Mucosa of gallbladder (tissue), 1 donor: Measurements from ENCODE around the gene GPR153. TPM values are rescaled to one million over a fixed set of nuclear protein-coding genes. Genes with fewer than 3 reads are reported as not detected.
A peak's percentile ranks its signal among the peaks of the same experiment; 100 is the strongest.

Experiments used
- DNase-seq: peaks from one replicate; pipeline ENCODE4 v3.0.0-alpha.2; 2020; ENCODE audit warnings: low spot score
- total RNA-seq: library from RNA; stranded (reverse); gene quantifications from one replicate; pipeline ENCODE4 v1.2.1, GENCODE V29; 2021
- donor health status: DM: no; HTN: no; CAD: no.

Gene GPR153
- total RNA-seq, 1 donor from 2014 or later, result 14.8 TPM

DNA sequence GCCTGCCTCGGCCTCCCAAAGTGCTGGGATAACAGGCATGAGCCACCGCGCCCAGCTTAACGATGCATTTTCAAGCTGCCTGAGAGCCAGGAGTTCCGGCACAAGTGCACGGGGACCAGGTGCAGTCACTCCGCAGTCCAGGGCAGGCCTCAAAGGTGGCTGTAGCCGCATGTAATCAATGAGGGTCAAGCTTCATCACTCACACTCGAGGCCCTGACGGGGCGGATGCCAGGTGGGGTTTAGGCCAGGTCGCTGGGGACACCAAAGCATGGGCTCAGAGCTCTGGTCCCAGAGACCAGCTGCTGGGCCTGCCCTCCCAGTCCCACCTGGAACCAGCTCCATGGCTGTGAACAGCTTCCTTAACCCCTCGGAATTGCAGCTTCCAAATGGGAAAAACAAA lies 26.1 kb upstream of the GPR153 start:
- DNase-seq, result no peak

DNA sequence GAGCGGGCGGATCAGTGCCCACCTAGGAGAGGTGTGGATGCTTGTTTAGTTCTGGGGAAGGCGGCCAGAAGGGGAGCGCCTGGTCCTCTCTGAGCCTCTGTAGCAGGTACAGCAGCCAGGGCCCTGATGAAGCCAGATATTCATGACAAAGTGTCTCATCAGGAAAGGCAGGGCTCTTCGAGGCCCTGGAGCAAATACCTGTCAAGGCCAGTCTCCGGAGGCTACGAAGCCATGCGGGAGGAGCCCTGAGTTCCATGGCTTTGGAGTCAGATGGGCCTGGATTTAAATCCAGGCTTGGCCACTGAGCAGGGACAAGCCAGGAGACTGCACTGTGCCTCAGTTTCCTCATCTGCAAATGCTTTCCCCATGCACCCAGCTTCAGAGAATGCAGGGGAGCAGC lies 25.4 kb upstream of the GPR153 start:
- DNase-seq, result no peak

DNA sequence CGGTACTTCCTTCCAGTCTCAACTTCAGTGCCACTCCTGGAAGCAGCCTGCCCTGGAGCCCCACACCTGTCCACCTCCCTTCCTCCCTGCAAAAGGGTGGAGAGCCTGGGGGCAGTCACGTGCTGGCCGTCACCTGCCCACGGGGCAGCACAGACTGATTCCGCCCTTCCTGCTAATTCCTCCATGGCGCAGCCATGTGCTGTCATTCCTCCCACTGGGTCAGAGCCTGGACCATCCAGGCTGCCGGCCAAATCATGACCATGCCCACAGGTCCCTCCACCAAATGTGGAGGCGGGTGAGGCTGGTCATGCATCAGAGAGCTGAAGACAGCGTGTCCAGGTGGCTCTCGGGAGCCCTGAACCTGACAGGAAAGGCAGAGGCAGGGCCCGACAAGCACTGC lies 24.4 kb upstream of the GPR153 start:
- DNase-seq, result no peak

DNA sequence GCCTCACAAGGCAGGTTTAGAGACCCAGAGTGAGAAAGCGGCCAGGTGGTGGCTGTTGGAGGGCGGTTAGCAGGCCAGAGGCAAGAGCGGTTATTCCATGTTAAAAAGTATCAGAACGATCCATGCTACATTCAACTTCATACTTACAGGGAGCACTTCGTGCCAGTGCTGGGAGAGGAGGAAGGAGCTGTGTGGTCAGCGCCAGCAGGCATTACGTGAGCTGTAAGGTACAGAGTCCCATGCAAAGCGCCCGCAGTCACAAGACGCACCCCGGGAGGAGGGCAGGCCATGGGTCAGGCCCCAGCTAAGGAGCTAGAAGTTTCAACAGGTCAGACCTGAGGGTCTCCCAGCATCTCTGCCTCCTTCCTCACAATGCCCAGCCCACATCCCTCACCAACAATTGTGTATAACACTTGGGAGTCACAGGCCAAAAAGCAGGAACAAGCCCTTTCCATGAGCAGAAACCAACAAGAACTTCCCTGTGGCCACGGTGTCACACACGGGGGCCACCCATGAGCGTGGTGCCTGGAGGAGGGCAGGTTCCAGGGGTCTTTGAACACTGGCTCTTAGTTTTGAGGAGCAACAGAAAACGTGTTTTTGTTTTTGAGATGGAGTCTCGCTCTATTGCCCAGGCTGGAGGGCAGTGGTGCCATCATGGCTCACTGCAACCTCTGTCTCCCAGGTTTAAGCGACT lies 21.8 kb upstream of the GPR153 start:
- no peak for DNase-seq

DNA sequence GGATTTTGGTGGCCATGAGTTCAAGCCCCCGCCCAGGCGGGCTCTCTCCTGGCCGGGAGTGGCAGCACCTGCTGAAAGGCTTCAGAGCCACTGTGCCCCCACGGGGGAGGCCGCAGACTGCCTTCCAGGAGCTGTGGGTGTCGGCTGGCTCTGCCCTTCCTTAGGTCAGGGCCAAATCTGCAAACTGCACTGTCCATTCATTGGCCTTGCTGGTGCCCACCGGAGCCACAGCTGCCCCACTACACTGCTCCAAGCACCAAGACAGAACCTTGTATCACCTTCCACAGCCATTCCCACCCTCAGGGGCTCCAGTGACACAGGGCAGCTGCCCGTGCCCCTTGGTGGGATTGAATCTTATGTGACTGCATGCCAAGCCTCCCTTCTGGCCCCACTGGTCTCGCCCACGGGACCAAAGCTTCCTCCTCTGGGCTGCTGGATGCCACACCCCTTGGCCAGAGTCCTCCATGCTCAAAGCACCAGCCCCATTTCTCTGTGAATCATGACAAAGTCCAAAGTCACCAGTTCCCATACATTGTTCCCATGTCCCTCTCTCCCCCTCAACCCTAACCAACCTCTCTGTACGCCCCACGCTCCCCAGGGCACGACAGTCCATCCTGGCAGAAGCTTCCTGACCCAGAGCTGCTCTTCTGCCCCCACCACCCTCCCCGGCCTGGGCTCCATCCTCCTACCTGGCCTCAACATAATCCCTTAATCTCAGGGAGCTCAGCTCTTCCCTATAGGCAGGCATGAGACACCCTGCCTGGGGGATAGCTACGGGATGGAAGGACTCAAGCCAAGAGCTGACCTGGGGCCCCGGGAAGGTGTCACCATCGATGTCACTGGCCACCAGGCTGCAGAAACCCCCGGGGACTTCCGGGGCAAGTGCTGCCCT lies 20.9 kb upstream of the GPR153 start:
- no peak for DNase-seq

DNA sequence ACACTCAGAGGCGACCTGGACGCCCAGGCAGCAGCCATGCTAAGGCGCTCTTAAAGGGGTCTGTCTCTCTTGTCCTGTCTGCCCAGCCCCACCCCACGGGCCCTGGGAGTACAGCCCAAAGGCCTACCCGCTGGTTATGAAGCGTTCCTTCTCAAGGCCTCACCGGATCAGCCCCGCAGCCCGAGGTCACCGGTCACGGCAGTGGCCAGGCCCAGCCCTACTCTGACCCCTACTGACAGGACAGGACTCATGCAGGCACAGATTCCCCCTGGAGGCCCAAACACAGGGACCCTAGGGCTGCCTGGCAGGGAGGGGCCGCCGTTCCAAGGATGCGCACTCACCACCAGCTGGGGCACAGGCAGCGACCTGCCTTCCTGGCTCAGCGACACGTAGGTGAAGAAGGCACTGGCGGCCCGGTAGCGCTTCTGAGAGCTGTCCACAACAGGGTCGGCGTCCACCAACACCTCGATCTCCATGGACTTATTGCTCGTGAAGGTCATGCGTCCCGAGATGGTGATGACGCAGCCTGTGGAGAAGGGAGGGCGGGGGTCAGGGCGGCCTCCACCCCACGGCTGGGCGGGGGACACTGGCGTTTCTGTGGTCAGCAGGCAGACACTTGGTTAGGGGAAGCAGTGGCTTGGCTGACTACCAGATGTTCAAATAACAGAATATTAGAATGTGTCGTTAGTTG lies 20.0 kb upstream of the GPR153 start:
- DNase-seq, result peak; percentile 28

DNA sequence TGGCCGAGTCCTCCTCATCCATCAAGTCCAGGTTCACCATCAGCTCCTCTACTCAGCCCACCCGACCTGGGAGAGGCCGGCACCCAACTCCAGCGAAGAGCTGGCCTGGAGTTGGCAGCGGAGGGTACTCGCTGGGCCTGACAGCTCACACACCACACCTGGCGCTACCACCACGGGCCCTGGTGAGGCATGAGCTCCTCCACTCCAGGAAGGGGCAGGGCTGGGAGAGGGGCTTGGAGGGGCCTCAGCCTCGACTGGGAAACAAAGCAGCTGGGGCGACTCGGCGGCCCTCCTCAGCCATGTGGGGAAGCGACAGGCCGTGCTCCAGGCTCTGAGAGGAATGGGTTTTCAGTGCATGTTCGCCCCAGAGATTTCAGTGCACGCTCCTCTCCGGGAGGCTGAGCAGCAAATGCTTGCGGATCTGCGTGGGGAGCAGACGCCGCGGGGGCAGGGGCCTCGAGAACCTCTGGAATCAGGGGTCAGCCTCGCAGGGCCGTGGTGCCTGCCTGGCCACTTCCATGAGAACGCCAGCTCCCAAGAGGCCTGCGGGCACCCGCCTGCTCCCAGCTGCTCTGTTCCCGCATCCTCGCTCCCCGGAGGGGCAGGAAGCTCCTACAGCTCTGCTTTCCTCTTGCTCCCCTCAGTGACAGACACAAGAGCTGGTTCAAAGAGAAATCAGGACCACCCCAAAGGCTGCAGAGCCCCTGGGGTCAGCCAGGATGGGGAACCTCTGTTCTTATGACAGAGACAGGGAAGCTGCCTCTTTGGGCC lies 18.9 kb upstream of the GPR153 start:
- DNase-seq, result no peak

DNA sequence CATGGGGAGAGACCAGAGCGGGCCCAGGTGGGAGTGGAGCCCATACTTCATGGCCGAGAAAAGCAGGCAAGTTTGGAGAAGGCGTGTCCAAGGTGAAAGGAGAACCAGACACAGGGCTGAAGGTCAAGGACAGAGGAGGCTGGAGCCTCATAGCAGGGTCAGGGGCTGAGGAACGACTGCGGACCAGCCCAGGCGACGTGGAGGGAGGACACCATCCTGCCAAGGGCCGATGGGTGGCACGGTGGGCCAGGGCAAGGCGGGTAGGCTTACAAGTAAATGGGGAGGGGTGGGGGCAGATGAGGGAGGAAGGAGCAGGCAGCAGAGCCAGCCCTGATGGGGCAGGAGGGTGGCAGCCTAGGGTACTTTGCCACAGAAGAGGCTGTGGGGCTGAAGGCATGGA lies 18.2 kb upstream of the GPR153 start:
- DNase-seq, result no peak

DNA sequence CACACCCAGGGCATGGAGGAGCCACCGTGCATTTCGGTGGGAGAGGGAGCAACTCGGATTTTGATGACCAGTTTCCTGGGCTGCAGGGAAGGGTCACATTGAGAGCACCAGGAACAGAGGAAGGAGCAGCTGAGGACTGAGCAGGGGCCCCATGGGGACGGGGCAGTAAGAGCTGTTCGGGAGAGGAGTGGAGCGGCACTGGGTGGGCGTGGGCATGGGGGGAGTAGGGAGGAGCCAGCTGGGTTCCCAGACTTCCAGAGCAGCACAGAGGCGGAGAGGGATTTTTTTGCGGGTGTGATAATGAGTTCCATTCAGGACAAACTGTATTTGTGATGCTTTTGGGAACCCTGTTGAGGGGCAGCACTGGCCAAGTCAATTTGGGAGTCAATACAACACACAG lies 17.4 kb upstream of the GPR153 start:
- DNase-seq, result no peak

DNA sequence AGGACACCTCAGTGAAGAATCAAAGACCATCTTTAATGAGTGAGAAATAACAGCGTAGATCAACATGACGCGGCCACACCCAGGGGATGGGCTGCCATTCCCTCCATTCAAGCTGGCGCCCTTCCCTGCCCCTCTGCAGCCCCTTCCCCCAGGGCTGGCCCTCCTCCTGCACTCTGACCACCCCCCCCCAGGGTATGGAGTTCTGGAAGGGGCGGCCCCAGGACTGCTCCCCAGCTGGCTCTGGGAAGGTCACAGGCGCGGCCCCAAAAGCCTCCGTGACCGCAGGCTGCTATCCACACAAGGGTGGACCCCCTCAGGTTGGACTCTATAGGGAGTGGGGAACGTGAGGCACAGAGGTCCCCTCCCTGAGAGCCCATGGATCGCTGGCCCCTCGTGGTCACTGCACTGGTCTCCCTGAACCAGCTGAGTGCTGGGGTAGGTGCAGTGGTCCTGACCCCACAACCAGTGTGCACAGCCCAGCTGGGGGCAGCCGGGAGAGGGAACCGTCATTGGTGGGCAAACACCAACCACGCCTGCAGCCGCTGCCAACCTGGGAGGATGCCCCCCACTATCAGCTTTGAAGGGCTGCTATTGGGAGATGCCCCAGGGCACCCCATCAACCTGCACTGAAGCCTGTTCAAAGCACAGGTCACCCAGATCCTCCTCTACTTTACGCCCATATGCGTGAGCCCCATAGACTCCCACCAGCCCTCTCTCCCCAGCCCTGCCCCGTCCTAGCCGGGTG lies 16.1 kb upstream of the GPR153 start:
- DNase-seq, result no peak

DNA sequence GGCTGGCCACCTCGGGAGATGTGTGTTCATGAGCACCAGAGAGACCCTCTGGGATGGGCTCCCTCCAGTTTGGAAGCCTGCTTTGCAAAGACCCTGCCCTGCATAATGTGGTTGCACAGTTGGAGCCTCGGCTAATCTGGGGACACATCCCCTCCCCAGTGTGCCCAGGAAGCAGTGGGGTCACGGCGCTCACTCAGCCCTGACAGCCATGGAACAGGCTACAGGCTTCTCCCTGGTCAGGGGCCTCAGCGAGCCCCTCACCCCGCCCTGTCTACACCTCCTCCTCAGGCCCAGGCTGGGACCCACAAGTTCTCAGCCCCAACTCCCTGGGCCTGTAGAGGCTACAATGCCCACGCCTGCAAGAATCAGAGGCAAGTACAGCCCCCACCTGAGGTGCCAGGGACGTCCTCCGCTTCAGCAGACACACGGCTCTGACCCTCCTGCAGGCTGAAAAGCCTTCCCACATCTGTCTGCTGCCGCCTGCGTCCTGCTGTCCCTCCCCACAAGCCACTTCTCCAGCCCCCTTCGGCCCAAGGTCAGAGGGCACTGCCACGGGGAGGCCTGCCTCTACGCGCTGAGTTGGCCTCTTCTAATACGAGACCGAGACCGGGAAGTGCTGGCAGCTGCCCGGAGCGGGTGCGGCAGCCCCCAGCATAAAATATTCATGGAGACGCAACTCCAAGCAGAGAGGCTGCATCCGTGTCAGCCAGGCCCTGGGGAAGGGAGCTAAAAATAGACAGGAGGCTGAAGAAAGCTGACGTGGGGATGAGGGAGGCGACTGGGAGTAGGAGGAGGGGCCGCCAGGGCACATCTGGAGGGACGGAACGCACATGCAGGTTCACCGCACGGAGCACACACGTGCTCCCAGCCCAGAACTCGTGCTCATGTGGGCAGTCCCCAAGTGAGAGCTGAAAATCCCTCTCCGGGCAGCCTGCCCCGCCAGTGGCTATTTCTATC lies 15.2 kb upstream of the GPR153 start:
- DNase-seq, result peak; percentile 43

DNA sequence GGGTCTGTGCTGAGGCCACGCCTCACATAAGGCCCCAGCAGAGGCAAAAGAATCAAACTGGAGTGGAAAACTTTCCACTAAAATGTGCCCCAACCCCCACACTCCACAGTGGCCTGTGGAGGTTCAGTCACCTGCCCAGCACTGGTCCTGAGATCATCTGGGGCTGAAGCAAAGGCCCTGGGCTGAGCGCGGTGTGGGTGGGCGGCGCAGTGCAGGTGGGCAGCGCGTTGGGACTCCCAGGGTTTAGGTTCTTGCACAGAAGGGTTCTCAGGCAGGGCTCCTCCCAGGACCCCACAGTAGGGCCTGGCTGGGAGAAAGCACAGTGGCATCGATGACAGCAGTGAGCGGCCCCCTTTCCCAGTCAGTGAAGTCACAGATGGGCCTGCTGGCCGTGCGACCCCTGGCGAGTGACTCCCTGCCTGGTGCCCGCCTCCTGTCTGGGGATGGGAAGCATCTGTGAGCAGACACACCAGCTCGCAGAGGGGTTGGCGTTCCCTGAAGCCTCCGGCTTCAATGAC lies 13.8 kb upstream of the GPR153 start:
- DNase-seq, result no peak

DNA sequence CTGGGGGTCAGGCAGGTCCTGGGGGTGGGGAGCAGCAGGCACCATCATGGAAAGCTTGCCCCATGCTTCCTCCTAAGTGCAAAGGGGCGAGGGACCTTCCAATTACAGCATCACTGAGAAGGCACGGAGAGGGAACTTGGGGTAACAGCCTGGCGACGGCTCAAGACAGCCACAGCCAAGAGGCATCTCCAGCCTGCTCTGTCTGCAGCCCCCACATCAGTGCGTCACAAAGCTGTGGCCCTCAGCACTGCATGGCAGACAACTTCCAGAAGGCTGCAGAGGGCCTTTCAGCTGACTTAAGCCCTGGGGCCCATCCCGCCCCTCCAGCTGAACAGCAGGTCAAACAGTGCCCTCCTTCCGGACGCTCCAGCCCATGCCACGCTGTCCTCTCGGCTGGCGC lies 13.2 kb upstream of the GPR153 start:
- DNase-seq, result no peak

DNA sequence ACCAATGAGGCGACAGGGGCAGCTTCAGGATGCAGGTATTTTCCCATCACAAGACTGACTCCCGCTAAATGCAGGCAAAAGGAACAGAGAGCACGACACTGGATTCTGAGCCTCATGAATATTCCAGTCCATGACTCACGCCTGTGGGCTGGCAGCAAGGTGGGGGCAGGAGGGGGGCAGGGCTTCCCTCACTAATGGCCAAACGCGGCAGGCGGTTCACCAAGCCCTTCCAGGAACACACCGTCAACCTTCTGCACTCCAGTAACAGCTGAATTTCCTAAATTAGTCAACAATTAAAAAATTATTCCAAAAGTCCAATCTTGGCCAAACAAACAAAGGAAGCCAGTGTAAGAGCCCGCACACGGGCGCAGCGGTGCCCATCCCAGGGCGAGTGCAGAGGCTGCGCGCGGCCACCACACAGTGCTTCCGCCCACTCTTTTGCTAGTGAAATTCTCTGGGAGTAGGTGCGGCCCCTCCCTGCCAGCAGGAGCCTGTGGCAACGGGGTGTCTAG lies 12.5 kb upstream of the GPR153 start:
- peak; percentile 24 for DNase-seq

DNA sequence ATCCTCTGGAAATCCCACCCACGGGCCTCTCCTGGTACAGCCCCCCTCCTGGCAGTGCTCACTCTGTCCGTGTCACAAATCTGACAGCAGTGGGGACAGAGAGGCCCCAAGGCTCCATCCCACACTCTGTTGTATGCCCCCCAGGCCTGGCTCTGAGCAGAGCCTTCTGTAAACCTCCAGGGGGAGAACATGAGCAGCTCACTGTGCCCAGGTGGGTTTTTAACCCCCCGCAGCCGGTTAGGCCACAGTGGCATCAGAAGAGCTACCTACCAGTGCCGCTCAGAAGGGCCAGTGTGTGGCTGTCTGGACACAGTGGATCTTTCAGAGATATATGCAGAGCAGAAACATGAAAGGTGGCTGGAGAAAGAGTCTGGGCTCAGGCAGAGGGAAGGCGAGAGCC lies 12.0 kb upstream of the GPR153 start:
- DNase-seq, result no peak

DNA sequence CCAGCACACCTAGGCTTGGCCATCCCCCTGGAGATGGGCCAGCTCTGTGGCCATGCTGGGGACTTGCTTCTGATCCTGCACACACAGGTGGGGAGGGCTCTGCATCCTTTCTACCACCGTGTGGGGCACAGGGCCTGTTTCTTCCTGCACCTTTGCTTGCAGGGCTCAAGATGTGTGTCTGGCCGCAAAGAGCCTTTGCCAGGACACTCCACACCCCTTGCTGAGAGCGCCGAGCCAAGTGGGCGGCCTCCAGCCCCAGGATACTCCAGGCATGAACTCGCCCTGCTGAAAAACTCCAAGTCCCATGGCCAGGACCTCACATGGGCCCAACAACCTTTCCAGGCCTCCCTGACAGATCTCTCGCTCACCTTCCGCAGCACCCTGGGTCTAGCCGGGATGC lies 11.6 kb upstream of the GPR153 start:
- DNase-seq, result no peak

DNA sequence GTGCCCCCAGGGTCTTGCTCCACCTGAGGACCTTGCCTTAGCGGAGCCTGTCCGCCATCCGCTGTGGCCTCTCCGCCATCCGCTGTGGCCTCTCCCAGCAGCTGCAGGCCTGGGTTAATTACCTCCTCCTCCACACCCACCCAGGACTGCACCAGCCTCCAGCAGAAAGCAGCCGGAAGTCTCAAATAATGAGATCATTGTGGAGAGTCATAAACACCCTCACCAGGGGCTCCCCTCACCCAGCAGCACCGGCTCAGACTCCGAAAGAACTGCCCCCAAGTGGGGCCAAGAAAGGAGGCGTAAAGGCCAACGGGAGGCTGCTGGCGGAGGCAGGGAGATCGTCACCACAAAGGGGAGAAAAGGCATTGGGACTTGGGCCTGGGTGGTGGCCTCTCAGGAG lies 10.7 kb upstream of the GPR153 start:
- no peak for DNase-seq

DNA sequence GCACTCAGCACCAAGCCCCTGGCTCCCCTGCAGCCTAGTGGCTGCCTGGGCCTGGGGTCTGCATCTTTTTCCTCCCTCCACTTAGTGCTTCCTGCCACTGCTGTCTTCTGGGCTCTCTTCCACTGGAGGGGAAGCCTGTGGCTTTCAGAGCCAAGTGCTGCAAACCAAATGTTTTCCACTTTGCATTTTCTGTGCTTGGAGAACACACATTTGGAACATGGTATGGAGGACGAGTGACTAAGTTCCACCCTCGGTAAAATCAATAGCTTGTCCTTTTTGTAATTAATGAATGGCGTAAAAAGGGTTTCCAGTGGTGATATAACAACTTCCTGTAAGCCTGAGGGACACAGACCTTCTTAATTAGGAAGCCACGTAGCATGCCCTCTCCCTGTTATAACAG lies 10.1 kb upstream of the GPR153 start:
- DNase-seq, result no peak

DNA sequence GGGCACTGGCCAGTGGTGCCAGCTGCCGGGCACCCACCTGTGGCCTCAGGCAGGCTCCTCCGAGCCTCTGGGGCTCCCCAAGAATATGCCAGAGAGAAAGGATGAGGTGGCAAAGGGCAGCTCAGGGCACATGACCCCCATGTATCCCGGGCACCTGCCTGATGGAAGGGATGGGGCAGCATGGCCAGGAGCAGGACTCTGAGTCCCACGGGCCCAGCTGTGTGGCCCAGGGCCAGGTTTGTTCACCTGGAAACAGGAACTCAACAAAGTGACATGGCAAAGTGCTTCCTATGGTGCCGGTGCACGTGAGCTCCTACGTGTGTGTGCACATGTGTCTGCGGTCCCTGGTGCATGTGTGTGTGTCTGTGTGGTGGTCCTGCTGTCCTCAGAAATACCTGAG lies 9.5 kb upstream of the GPR153 start:
- no peak for DNase-seq
